Activated CD8-positive, alpha-beta memory T cell treated with anti-CD3 and anti-CD28 coated beads, Interleukin-2, amount 10 ng/mL, durations not matched to agents 7 days and 5 days (primary cell): Measurements from ENCODE around the gene UNC5C. TPM values are rescaled to one million over a fixed set of nuclear protein-coding genes. Genes with fewer than 3 reads are reported as not detected.

Experiments used
- ATAC-seq: fragments of 150-1000 bp; cut with Tn5 transposase; one replicate; pipeline ENCODE4 v1.10.0; 2021; ENCODE audit warnings: moderate library complexity
- CTCF ChIA-PET: fragments of 350-600 bp; sonication (Branson Sonifier 250); formaldehyde crosslinking; loops from one replicate; lab custom pipeline; 2021; ENCODE audit warnings: antibody characterized with exemption; lab: Charles Lee
- DNase-seq: peaks from one replicate; pipeline ENCODE4 v3.0.0-alpha.2; 2020
- H3K27ac Mint-ChIP-seq: one replicate; pipeline ENCODE4 v1.8.0; 2021; ENCODE audit warnings: mild to moderate bottlenecking, mixed read lengths
- H3K27me3 Mint-ChIP-seq: one replicate; pipeline ENCODE4 v1.8.0; 2021; ENCODE audit warnings: mixed read lengths
- H3K36me3 Mint-ChIP-seq: one replicate; pipeline ENCODE4 v1.8.0; 2021; ENCODE audit warnings: mild to moderate bottlenecking, mixed read lengths
- H3K4me1 Mint-ChIP-seq: one replicate; pipeline ENCODE4 v1.8.0; 2021; ENCODE audit warnings: mixed read lengths
- H3K4me3 Mint-ChIP-seq: one replicate; pipeline ENCODE4 v1.8.0; 2021; ENCODE audit warnings: mild to moderate bottlenecking, moderate library complexity, mixed read lengths
- H3K9me3 Mint-ChIP-seq: one replicate; pipeline ENCODE4 v1.8.0; 2022; ENCODE audit warnings: low read depth, mixed read lengths
- total RNA-seq, 2 experiments: library from RNA; stranded (reverse); gene quantifications; one replicate each; pipeline ENCODE4 v1.2.3, GENCODE V29; 2021

UNC5C gene
- total RNA-seq, 2 experiments from 2014 or later, result not detected

GRCh38 chr4:95552942-95553550, 4.3 kb upstream of the UNC5C start:
- peaks cover 31% of the 10 kb centered on the region for H3K27me3 Mint-ChIP-seq
- no peaks in the 10 kb centered on the region for H3K36me3 Mint-ChIP-seq
- CTCF ChIA-PET, result no interaction called here
- no peaks in the 10 kb centered on the region for H3K9me3 Mint-ChIP-seq
- no peak overlapping the region for H3K4me3 Mint-ChIP-seq
- DNase-seq (no peak), ATAC-seq (no peak)
- H3K27ac Mint-ChIP-seq, result no peak overlapping the region
- H3K4me1 Mint-ChIP-seq, result peaks cover 13% of the 10 kb centered on the region

GRCh38 chr4:95551653-95552052, 2.9 kb upstream of the UNC5C start:
- ATAC-seq, result no peak
- Mint-ChIP-seq H3K27ac (no peak overlapping the region), H3K9me3 (no peaks in the 10 kb centered on the region), H3K4me1 (peaks cover 13% of the 10 kb centered on the region), H3K36me3 (no peaks in the 10 kb centered on the region), H3K27me3 (peaks cover 42% of the 10 kb centered on the region), H3K4me3 (no peak overlapping the region)
- CTCF ChIA-PET, result no interaction called here
- no peak for DNase-seq

- peaks cover 13% of the 10 kb centered on the region for H3K4me1 Mint-ChIP-seq
- ATAC-seq (no peak), DNase-seq (no peak)
- H3K27ac Mint-ChIP-seq, result peak overlapping the region; percentile 12
- H3K4me3 Mint-ChIP-seq, result peak overlapping the region; percentile 74
- CTCF ChIA-PET, result no interaction called here
- no peaks in the 10 kb centered on the region for H3K9me3 Mint-ChIP-seq
- H3K36me3 Mint-ChIP-seq, result no peaks in the 10 kb centered on the region
- peaks cover 49% of the 10 kb centered on the region for H3K27me3 Mint-ChIP-seq
Measured at GRCh38 chr4:95550115-95550987, 1.6 kb upstream of the UNC5C start.

- ATAC-seq (peak; percentile 83), DNase-seq (peak; percentile 64)
- peaks cover 13% of the 10 kb centered on the region for H3K4me1 Mint-ChIP-seq
- peaks cover 49% of the 10 kb centered on the region for H3K27me3 Mint-ChIP-seq
- peak overlapping the region; percentile 74 for H3K4me3 Mint-ChIP-seq
- H3K27ac Mint-ChIP-seq, result peak overlapping the region; percentile 12
- no peaks in the 10 kb centered on the region for H3K9me3 Mint-ChIP-seq
- CTCF ChIA-PET, result no interaction called here
- no peaks in the 10 kb centered on the region for H3K36me3 Mint-ChIP-seq
Measured at GRCh38 chr4:95549246-95550114, 707 bp upstream of the UNC5C start.

GRCh38 chr4:95547715-95548471, 880 bp downstream of the UNC5C start:
- CTCF ChIA-PET, result no interaction called here
- H3K4me3 Mint-ChIP-seq, result peak overlapping the region; percentile 74
- no peaks in the 10 kb centered on the region for H3K9me3 Mint-ChIP-seq

GRCh38 chr4:95546866-95547714, 1.7 kb downstream of the UNC5C start:
- DNase-seq (no peak), ATAC-seq (no peak)
- CTCF ChIA-PET, result no interaction called here
- Mint-ChIP-seq H3K9me3 (no peaks in the 10 kb centered on the region), H3K4me1 (peaks cover 13% of the 10 kb centered on the region), H3K36me3 (no peaks in the 10 kb centered on the region), H3K27ac (no peak overlapping the region), H3K27me3 (peaks cover 49% of the 10 kb centered on the region), H3K4me3 (no peak overlapping the region)

More at GRCh38 chr4:95547715-95548471, 880 bp downstream of the UNC5C start:
- ATAC-seq, result no peak
- no peak overlapping the region for H3K27ac Mint-ChIP-seq
- H3K27me3 Mint-ChIP-seq, result peaks cover 49% of the 10 kb centered on the region
- no peaks in the 10 kb centered on the region for H3K36me3 Mint-ChIP-seq
- DNase-seq, result peak; percentile 40
- H3K4me1 Mint-ChIP-seq, result peaks cover 13% of the 10 kb centered on the region

GRCh38 chr4:95546221-95546620, 2.6 kb downstream of the UNC5C start:
- ATAC-seq (no peak), DNase-seq (no peak)
- Mint-ChIP-seq H3K9me3 (no peaks in the 10 kb centered on the region), H3K27me3 (peaks cover 44% of the 10 kb centered on the region), H3K4me1 (peaks cover 13% of the 10 kb centered on the region), H3K36me3 (no peaks in the 10 kb centered on the region), H3K4me3 (no peak overlapping the region), H3K27ac (no peak overlapping the region)
- CTCF ChIA-PET, result no interaction called here

GRCh38 chr4:95545546-95545945, 3.2 kb downstream of the UNC5C start:
- CTCF ChIA-PET, result no interaction called here
- H3K27ac Mint-ChIP-seq, result no peak overlapping the region
- DNase-seq (no peak), ATAC-seq (no peak)
- H3K36me3 Mint-ChIP-seq, result no peaks in the 10 kb centered on the region
- H3K4me3 Mint-ChIP-seq, result no peak overlapping the region
- peaks cover 11% of the 10 kb centered on the region for H3K4me1 Mint-ChIP-seq
- H3K9me3 Mint-ChIP-seq, result no peaks in the 10 kb centered on the region
- H3K27me3 Mint-ChIP-seq, result peaks cover 40% of the 10 kb centered on the region

GRCh38 chr4:95544113-95545103, 4.4 kb downstream of the UNC5C start:
- ATAC-seq (no peak), DNase-seq (no peak)
- Mint-ChIP-seq H3K36me3 (no peaks in the 10 kb centered on the region), H3K4me3 (no peak overlapping the region), H3K27ac (no peak overlapping the region), H3K27me3 (peaks cover 31% of the 10 kb centered on the region), H3K9me3 (no peaks in the 10 kb centered on the region), H3K4me1 (peaks cover 2% of the 10 kb centered on the region)
- CTCF ChIA-PET, result no interaction called here

GRCh38 chr4:95541889-95542607, 6.7 kb downstream of the UNC5C start:
- no peak overlapping the region for H3K4me3 Mint-ChIP-seq
- ATAC-seq (no peak), DNase-seq (no peak)
- CTCF ChIA-PET, result no interaction called here
- H3K27ac Mint-ChIP-seq, result no peak overlapping the region
- H3K9me3 Mint-ChIP-seq, result no peaks in the 10 kb centered on the region
- no peaks in the 10 kb centered on the region for H3K36me3 Mint-ChIP-seq
- H3K4me1 Mint-ChIP-seq, result no peaks in the 10 kb centered on the region
- peaks cover 16% of the 10 kb centered on the region for H3K27me3 Mint-ChIP-seq

- no peak for DNase-seq
- H3K27me3 Mint-ChIP-seq, result peaks cover 7% of the 10 kb centered on the region
- H3K4me1 Mint-ChIP-seq, result no peaks in the 10 kb centered on the region
- CTCF ChIA-PET, result no interaction called here
- no peaks in the 10 kb centered on the region for H3K36me3 Mint-ChIP-seq
- H3K4me3 Mint-ChIP-seq, result no peak overlapping the region
- H3K9me3 Mint-ChIP-seq, result no peaks in the 10 kb centered on the region
- no peak for ATAC-seq
- H3K27ac Mint-ChIP-seq, result no peak overlapping the region
Measured at GRCh38 chr4:95541094-95541493, 7.7 kb downstream of the UNC5C start.
